Limb (tissue), 2 donors: ENCODE measurements around the gene CAPN5.

ENCODE experiments used
- DNase-seq, 2 donors: peaks; one replicate each; pipeline ENCODE4 v3.0.0-alpha.2; 2016; ENCODE audit errors: extremely low spot score in 2 of 2

The CAPN5 gene

DNA sequence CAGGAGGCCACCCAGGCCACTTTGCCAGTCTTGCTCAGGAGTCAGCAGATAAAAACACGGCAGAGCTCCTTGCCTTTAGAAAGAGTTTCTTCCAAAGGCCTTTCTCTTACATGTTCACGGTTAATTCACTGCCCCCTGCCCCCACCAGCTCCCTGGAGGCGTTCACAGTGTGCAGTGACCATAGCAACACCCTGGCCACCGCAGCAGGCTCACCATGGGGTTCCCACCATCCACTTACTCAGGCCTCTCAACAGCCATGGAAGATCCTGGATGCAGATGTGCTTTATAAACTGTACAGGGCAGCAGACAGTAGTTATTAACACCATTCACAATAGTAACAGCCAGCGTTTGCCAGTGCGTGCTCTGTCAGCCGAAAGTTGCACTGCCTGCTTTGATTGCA, 50.7 kb downstream of the CAPN5 start:
- DNase-seq: no peak

DNA sequence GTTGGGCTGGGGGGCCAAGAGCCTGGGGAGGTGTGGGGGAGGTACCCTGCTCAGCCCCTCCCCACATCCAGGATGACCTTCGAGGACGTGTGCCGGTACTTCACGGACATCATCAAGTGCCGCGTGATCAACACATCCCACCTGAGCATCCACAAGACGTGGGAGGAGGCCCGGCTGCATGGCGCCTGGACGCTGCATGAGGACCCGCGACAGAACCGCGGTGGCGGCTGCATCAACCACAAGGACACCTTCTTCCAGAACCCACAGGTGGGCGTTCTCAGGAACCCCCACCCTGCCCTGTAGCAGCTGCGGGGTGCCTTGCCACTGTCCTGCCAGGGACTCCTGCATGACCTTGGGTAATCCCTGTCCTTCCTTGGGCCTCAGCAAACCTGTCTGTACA, 51.3 kb downstream of the CAPN5 start:
- no peak for DNase-seq

DNA sequence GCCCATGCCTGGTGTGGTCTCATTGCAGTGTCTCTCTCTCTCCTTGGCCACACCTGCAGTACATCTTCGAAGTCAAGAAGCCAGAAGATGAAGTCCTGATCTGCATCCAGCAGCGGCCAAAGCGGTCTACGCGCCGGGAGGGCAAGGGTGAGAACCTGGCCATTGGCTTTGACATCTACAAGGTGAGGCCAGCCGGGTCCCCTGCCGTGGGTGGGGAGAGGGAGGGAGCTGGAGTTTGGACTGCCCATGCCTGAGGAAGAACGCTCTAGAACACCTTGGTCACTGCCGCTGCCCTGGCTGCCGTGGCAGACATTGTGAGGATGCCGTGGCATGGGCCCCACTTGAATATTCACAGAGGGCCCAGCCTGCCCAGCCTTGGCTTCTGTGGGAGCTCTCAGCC, 52.2 kb downstream of the CAPN5 start:
- DNase-seq: no peak

DNA sequence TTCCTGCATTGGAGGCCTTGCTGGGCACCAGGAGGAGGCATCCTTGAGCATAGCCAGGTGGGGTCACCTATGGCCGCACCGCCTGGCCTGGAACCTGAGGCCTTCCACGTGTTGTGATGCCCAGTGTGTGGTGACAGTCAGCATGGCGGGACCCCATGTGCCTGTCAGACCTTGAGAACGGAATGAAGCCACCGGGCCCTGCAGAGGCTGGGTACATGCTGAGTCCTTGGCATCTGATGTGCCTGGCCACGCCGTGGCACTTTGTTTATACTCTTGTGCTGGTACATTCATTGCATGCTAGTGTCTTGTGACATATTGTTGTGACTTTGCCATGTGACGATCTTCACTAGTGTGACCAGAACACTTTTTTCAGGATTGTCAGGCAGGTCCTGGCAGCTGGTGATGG, 52.8 kb downstream of the CAPN5 start:
- DNase-seq: no peak

DNA sequence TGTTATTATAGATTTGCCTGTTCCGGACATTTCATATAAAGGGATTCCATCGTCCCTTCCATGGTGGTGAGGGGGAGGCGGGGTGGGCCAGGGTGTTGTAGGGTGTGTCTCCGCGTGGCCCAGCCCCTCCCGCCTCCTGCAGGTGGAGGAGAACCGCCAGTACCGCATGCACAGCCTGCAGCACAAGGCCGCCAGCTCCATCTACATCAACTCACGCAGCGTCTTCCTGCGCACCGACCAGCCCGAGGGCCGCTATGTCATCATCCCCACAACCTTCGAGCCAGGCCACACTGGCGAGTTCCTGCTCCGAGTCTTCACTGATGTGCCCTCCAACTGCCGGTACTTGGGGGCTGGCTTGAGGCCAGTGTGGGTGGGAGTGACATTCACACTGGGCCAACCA, 53.8 kb downstream of the CAPN5 start:
- no peak for DNase-seq

DNA sequence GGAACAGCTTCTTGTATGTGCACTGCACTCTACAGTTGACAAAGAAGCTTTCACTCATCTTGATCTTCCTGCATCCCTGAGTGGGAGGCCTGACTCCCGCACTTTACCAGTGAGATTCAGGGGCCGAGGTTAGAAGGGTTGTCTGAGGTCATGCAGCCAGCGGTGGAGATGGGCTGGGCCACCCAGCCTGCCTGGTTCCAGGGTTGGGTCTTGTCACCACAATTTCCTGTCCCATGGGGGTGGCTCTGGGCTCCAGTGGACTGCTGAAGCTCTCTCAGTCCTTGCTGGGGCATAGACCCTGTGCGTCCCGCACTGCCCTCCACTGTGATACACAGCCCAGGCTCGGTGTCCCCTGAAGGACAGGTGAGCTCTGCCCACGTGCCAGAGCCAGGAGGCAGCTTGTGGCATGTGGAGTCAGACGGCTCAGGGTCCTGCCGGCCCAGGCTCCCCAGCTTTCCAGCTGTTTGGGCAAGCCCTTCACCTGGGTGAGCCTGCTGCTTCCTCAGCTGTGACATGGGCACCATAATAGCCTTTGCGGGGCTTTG, 54.4 kb downstream of the CAPN5 start:
- no peak for DNase-seq

DNA sequence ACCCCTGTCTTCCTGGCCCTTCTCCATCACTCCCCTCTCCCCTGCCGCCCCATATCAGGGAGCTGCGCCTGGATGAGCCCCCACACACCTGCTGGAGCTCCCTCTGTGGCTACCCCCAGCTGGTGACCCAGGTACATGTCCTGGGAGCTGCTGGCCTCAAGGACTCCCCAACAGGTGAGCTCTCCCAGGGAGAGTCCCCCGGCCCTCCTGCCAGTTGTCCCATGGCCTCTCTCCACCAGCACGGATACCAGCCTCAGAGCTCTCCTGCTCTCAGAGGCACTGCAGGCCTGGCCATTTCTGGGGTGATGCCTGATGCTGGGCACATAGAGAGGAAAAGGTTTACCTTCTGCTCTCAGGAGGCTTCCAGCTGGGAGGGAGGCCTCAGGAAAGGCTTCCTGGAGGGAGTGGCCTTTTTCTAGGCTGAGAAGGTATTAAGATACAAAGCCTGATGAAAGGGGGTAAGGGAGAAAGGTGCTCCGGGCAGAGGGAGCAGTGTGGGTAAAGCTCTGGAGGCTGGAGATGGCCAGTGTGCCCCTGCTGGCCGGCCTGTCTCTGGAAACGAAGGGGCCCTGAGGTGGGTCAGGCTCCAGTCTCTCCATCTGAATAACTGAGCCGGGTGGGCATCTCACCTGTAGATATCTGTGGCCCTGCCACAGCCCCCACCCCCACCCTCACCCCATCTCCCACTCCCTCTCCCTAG, 55.3 kb downstream of the CAPN5 start:
- no peak for DNase-seq

DNA sequence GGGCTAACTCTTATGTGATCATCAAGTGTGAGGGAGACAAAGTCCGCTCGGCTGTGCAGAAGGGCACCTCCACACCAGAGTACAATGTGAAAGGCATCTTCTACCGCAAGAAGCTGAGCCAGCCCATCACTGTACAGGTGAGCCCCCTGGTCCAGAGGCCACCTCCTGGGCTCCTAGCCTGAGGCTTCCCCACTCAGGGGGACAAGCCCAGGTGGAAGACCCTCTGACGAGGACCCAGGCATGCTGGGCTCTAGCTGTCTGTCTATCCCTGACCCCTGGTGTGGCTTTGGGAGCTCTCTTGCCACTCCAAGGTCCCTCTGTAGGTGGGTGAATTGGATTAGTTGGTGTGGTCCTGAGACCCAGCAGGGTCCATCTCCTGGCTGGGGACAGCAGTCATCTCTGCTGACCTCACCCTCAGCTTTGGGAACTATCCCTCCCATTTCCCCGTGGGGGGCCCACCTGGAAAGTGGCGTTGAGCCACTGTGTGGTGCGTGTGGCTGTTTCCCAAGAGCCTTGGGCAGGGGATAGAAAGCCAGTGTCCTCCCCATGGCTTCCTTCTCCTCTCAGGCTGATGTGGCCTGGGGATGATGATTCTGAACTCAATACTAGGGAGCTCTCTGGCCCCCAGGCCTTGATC, 55.9 kb downstream of the CAPN5 start:
- no peak for DNase-seq

DNA sequence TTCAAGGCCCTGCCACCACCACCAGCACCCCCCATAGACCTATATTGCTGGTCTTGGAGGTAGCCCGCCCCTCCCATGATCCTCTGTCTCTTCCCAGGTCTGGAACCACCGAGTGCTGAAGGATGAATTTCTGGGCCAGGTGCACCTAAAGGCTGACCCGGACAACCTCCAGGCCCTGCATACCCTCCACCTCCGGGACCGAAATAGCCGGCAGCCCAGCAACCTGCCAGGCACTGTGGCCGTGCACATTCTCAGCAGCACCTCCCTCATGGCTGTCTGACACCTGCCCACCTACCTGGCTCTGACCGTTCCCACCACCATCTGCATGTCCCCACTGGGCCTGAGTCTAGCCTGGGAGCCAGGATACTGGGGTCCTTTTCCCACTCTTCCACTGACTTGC, 56.8 kb downstream of the CAPN5 start:
- DNase-seq: no peak

DNA sequence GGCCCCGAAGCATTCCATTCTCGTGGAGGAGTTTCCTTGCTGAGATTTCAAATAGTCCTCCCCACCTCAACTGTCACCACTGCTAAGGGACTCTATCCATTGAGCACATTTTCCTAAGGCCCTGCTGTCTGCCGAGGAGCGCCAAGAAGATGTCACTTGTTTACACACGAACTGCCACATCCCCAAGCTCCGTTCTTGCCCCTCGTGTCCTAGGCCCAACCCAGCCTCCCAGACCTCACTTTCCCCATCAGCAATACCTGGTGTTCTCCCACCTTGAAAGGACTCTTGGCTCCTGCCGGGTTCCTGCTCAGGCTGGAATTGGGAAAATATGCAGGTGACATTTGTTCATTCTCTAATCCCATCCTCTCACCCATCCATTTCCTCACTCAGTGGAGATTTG, 57.3 kb downstream of the CAPN5 start:
- DNase-seq: no peak

DNA sequence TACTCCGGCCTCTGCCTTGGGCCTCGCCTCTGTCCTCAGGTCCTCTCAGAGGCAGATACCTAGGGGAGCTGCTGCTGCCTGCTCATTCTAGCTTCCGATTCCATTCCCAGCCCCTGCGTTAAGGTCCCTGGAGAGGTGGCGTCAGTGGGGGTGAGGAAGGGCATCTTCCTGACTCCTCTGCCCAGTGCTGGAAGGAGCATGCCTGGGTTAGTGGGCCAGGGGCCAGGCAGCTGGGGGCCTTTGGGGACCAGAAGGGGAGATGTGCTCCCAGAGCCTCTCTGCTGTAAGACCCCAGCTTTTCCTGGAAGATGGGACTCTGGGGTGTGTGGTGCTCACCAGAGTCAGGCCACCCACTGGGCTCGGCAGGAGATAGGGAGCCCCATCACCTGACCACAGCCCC, 57.7 kb downstream of the CAPN5 start:
- DNase-seq: no peak

DNA sequence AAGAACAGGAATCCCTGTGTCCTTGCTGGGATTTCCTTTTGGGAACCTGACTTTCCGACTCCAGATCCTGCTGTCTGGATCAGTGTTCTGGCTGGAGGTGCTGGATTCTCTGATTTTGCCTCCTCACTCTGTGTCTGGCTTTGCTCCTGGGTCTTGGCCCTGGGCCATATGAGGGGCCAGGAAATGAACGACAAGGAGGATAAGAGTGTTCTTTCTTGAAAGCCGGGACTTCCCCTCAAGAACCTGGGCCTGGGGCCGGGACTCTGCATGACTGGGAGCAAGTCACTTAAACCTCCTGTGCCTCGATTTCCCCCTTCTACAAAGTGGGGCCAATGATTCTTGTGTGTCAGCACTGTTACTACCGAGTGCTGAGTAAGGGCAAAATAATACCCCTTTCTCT, 58.4 kb downstream of the CAPN5 start:
- no peak for DNase-seq

DNA sequence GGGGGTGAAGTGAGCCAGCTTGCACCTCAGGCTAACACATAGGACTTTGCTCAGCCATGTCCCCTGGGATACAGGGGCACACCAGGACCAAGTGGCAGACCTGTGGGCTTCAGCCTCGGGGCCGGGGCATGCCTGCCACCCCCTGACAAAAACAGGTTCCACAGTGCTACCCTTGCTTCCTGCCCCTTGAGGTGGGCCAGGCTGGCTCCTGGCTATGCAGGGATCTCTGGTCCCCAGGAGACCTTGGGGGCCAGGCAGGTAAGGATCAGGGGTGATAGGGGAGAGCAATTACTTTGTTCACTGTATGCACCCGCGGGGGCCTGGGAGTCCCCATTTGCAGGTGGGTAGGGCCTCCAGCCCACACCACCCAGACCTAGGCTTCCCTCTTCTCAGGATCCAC, 58.9 kb downstream of the CAPN5 start:
- DNase-seq: no peak

DNA sequence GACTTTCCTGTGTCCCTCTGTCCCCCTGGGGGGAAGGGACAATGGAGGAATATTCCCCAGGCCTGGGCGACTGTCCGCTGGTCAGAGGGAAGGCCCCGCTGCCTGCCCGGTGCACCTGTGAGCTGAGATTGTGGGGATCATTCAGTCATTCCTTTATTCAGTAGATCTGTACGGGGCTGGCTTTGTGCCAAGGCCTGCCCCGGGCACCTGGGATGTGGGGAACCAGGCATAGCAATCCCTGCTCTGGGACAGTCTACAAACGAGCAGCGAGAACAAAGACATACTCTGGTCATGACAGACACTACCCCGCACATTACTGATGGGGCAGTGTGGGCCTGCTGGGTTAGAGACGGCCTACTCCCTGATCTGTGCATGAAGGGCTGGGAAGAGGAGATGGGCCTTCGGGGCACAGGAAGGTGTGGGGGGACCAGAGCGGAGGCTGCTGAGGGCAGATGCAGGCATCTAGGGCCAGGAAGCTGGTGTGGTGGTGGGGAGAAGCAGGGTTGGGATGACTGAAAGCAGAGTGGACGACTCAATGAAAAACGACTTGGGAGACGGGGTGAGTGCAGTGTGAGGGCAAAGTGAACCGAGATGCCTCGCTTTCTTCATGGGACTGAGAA, 59.5 kb downstream of the CAPN5 start:
- no peak for DNase-seq

DNA sequence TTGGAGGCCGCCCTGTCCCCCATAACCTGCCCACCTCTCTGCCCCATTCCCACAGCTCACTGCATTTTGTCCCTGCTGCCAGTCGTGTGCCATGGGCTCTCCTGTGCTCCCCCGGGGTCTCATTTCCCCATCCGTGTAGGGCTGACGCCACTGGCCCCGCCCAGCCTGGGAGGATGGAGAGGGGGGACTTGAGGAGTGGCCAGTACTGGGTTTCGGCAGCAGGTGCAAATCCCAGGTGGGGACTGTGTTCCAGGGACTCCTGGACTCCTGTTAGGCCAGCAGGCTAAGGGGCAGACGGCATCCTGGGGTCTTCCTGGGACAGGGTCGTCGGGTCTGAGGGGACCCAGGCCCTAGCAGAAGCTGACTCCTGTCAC, 60.1 kb downstream of the CAPN5 start:
- DNase-seq: no peak

DNA sequence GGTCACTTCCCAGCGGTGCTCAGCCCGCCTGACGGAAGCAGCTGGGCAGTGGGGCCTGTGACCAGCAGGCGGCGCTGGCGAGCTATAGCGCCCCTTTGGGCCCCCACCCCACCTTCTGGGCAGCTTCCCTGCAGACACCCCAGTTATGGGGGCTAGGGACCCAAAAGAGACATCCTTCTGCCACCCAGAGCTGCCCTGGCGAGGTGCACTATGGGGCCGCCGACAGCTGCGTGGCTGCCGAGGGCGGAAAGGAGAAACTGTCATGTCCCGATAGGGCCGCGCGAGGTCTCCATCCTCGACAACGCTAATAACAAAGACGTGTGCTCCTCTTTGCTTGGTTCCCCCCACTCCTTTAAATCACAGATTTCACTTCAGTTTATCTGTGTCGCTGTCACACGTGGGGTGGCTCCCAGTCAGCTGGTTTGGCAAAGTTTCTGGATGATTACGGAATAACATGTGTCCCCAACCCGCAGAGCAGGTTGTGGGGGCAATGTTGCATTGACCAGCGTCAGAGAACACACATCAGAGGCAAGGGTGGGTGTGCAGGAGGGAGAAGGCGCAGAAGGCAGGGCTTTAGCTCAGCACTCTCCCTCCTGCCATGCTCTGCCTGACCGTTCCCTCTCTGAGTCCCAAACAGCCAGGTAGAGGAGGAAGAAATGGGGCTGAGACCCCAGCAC, 60.6 kb downstream of the CAPN5 start:
- peak; percentile 35 to 85 for DNase-seq

DNA sequence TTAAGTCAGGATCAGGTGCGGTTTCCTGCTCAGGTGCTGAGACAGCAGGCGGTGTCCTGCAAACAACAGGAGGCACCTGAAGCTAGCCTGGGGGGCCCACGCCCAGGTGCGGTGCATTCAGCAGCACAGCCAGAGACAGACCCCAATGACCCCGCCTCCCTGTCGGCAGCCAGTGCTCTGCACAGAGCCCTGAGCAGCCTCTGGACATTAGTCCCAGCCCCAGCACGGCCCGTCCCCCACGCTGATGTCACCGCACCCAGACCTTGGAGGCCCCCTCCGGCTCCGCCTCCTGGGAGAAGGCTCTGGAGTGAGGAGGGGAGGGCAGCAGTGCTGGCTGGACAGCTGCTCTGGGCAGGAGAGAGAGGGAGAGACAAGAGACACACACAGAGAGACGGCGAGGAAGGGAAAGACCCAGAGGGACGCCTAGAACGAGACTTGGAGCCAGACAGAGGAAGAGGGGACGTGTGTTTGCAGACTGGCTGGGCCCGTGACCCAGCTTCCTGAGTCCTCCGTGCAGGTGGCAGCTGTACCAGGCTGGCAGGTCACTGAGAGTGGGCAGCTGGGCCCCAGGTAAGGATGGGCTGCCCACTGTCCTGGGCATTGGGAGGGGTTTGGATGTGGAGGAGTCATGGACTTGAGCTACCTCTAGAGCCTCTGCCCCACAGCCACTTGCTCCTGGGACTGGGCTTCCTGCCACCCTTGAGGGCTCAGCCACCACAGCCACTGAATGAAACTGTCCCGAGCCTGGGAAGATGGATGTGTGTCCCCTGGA, 61.3 kb downstream of the CAPN5 start, which contains the start of gene MYO7A:
MYO7A (plus strand) TSS at position 327 of the 772 bp plus-strand sequence. CDS start 2,389 bp downstream, outside the sequence.
- peak; percentile 20 to 71 for DNase-seq

DNA sequence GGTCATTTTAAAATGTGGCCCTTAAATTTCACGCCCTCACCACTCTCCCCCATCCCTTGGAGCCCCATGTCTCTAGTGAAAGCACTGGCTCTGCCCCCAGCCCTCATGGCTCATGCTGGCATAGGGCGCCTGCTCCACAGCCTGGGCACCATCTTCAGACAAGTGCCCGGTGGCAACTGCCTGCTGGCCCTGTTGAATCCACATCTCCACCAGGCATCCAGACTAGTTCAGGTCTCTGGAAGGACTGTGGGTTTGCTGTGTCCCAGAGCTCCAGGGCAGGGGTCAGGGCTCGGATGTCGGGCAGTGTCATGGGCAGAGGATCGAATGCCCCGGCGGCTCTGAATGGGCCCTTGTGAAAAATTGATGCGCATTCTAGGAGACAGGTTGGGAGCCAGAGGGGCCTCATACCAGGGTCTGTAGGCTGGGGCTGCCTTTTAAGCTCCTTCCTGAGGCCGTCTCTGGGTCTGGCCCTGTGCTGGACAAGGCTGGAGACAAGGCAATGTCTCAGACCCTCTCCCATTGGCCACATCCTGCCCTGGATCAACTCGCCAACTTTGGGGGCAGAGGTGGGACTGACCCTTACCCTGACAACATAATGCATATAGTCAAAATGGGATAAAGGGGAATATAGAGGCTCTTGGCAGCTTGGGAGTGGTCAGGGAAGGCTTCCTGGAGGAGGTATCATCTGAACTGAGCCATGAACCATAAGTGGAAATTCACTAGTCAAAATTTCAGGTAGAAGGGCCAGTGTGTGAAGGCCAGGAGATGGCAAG, 62.5 kb downstream of the CAPN5 start:
- no peak for DNase-seq

DNA sequence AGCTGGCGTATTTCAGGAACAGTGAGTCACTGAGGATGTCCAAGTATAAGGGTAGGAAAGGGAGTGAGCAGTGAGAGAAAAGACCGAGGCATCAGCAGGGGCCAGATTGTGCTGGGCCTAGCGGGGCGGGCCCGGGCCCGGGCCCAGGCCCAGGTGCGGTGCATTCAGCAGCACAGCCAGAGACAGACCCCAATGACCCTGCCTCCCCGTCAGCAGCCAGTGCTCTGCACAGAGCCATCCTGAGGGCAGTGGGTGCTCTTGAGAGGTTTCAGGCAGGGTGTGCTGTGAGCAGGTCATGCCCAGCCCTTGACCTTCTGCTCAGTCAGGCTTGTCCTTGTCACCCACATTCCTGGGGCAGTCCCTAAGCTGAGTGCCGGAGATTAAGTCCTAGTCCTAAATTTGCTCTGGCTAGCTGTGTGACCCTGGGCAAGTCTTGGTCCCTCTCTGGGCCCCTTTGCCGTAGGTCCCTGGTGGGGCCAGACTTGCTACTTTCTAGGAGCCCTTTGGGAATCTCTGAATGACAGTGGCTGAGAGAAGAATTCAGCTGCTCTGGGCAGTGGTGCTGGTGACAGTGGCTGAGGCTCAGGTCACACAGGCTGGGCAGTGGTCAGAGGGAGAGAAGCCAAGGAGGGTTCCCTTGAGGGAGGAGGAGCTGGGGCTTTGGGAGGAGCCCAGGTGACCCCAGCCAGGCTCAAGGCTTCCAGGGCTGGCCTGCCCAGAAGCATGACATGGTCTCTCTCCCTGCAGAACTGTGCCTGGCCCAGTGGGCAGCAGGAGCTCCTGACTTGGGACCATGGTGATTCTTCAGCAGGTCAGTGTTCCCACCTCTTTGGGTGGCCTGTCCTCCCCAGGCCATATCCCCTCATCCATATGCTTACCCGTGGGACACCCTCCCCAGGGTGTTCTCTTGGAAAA, 63.3 kb downstream of the CAPN5 start:
- DNase-seq: no peak
